DMS79 (cell line): Measurements from ENCODE around the gene ZG16B.

Source experiments
- DNase-seq: peaks from one replicate; lab custom pipeline; 2025; lab: John Stamatoyannopoulos, UW

Gene ZG16B

DNA sequence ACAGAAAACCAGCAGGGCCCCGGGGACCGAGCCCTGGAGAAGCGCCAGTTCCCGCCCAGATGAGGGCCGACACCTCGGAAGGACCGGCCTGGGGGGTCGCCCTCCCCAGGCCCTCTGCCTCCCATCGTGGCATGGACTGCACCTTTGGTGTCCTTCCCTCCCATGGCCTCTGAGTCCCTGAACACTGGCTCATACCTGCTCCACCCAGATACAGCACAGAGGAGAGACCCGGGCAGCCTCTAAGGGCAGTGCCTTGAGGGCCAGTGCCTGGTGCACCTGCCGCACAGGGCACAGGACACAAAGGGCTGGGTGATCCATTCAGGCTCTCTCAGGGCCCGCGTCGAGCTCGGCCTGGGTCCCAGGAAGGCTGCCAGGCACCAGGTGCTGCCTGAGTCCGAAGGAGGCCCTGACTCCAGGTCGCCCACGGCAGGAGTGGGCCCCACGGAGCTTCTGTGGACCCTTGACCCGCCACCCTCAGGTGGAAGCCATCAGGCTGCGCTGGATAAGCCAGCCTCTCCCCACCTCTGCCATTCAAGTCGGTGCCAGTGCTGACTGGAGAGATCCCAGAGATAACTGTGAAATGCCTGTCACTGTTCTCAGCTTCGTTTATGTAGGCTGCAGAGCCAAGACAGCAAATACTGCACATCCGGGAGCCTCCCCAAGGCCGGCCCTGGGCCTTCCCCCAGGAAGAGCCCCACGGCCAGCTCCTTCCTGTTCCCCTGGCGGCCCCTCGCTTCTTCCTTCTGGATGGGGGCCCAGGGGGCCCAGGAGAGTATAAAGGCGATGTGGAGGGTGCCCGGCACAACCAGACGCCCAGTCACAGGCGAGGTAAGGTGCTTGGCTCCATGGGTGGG is at the start of gene ZG16B:
Gene ZG16B, plus strand, starts transcription at position 803 of the 854 bp plus-strand sequence. CDS start 139 bp downstream, outside the sequence.
- no peak for DNase-seq

- no peak for DNase-seq
Measured at GRCh38 chr16:2782583-2783351, 47.3 kb upstream of the ZG16B start.

DNA sequence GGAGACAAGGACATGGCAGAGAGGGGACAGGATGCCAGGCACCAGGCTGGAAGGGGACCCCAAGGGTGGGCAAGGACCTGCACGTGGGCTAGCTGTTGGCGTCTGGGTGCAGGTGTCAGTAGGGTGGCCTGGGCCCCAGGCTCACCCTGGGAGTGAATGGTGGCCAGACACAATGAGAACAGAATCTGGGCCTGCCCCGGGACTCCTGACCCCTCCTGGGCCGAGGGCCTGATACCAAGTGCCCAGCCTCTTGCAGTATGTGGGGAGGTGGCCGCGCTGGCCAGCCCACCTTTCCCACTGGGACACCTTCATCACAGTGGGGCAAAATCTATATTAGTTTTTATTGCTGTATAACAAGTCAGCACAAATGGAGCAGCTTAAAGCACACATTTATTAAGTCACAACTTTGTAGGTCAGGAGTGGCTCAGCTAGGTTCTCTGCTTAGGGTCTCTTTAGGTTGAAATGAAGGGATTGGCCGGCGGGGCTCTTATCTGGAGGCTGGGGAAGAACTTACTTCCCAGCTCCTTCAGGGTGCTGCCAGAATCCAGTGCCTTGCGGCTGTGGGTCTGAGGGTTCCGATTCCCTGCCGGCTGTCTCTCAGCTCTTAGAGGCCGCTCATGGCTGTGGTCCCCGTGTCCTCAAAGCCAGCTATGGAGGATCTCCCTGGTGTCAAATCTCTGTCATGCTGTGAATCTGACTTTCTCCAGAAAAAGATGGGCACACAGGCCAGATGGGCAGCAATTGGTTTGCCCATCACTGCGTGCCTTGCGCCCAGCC is 46.3 kb upstream of the ZG16B start:
- DNase-seq: no peak

DNA sequence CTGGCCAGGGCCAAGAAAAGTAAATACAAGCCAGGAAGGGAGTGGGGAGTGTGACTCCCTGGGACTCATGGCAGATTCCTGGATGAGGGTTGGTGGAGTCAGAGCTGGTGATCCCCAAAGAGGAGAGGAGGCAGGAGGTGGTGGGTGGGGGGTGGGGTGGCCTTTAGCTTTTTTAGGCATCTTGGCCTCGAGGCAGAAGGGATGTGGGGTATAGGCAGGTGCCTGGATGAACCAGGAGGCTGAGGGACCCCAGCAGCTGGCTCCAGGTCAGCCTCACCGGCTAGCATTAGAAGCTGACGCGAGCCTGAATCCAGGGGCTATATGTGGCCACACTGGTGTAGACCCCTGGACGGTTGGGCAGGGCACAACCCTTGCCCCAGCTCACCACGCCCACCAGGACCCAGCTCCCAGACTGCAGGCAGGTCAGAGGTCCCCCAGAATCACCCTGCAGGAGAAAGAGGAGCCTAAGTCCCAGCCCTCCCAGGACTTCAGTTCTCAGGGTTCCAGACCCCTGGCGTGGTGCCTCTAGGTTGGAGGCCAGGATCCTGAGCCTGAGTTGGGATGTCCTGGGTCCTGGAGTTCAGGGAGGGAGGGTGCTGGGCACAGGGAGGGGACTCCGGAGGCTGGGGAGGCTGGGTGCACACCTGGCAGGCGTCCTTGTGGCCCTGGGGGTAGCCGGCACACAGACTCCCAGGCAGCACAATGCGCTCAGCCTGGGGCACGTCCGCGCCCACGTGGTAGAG is 45.6 kb upstream of the ZG16B start:
- no peak for DNase-seq

GRCh38 chr16:2785101-2785991 is 44.8 kb upstream of the ZG16B start:
- DNase-seq: no peak

- no peak for DNase-seq
Measured at GRCh38 chr16:2786061-2786825, 43.9 kb upstream of the ZG16B start.

GRCh38 chr16:2786826-2787151 is 43.3 kb upstream of the ZG16B start:
- no peak for DNase-seq

DNA sequence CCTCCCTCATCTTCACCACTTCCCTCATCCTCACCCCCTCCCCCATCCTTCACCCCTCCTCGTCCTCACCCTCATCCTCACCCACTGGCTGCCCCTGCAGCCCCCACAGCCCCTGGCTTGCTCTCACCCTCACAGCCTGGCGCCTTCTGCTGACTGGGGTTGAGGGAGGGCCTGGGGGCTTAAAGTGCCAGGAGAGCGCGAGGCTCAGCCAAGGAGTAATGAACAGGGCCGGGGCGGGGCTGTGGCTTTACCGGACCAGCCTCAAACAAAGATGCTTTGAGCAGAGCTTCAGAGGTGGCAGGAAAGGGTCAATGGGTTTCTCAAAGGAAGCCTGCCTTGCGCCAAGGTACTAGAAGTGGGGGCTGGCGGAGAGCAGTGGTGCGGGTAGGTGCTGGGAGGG is 42.7 kb upstream of the ZG16B start, which contains the start of gene PRSS33:
Gene PRSS33, minus strand, starts transcription at position 155 of the 400 bp plus-strand sequence. CDS start 1,013 bp downstream, outside the sequence.
- DNase-seq: no peak

DNA sequence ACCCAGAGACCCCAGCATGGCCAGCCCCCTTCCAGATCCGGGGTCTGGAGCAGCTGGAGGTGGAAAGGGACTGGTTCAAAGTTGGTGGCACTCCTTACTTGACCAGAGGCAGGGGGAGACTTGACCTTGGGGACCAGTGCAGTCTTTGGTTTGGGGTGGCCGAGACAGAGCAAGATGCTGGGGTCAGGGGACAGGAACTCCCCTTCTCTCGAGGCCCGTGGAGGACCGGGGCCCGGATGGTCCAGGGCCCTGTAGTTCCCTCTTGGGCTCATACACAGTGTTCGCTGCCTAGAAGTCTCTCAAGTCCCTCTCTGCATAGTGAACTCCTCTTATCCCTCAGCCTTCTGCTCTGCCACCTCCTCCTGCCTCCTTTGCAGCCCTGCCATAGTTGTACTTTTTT is 42.1 kb upstream of the ZG16B start:
- no peak for DNase-seq

DNA sequence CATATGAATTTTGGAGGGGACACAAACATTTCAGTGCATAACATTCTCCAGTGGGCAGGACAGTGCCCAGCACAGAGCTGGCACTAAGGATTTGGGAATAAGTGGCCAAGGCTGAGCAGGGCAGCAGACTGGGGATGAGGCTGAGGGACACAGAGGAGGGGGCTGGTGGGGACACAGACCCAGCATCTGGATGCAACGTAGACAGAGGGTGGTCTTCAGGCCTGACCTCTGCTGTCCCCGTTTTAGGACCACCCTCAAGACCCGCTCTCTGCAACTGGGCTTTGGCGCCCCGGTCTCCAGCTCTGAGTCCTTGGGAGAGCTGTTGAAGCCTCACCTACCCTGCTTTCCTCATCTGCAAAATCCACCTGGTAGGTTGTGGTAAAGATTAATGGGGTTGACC is 39.5 kb upstream of the ZG16B start:
- DNase-seq: no peak

GRCh38 chr16:2791174-2791573 is 38.9 kb upstream of the ZG16B start:
- DNase-seq: no peak

DNA sequence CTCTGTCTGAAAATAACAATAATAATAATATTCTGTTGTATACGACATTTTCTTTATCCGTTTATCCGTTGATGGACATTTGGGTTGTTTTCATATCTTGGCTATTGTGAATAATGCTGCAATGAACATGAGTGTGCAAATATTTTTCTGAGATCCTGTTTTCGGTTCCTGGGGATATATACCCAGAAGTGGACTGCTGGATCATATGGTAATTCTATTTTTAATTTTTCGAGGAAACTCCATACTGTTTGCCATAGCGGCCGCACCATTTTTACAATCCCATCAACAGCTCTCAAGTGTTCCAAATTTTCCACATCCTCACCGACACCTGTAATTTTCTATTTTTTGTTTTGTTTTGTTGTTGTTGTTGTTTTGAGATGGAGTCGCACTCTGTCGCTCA is 37.2 kb upstream of the ZG16B start:
- DNase-seq: no peak

GRCh38 chr16:2795395-2796143 is 34.5 kb upstream of the ZG16B start:
- no peak for DNase-seq

GRCh38 chr16:2798723-2799204 is 31.3 kb upstream of the ZG16B start:
- DNase-seq: no peak

DNA sequence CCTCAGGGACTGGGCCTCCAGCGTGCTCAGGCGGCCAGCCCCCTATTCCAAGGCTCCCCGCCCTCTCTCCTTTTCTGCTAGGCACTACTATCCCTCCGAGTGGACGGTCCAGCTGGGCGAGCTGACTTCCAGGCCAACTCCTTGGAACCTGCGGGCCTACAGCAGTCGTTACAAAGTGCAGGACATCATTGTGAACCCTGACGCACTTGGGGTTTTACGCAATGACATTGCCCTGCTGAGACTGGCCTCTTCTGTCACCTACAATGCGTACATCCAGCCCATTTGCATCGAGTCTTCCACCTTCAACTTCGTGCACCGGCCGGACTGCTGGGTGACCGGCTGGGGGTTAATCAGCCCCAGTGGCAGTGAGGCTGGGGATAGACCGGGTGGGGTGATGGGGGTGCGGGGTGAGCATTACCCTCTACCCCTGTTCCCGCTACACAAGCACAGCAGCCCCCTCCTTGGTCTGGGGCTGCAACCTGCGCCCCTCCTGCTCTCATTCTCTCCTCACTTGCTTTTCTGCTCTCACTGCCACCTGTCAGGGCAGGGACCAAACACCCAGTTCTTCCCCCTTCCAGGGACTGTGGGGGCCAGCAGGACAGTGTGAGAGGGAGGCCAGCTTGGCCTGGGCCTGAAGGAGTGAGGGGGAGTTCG is 30.8 kb upstream of the ZG16B start:
- DNase-seq: no peak

- DNase-seq: no peak
Measured at GRCh38 chr16:2799859-2800226, 30.3 kb upstream of the ZG16B start.

- no peak for DNase-seq
Measured at GRCh38 chr16:2803545-2804195, 26.4 kb upstream of the ZG16B start.

GRCh38 chr16:2804728-2805127 is 25.4 kb upstream of the ZG16B start:
- no peak for DNase-seq
